IPS-18c (cell line): ENCODE results near the gene CREBL2.
A peak's percentile ranks its signal among the peaks of the same experiment; 100 is the strongest.

Source experiments
- H3K4me3 ChIP-seq: 2 replicates; pipeline ENCODE4 v1.7.0; 2013; ENCODE audit warnings: low read depth, mild to moderate bottlenecking, low read length, moderate library complexity; ENCODE audit not compliant: insufficient read depth
- H3K9me3 ChIP-seq: one replicate; pipeline ENCODE4 v1.6.1; 2013; ENCODE audit warnings: mild to moderate bottlenecking, low read length, moderate library complexity; ENCODE audit not compliant: control insufficient read depth, insufficient read depth

The CREBL2 gene

DNA sequence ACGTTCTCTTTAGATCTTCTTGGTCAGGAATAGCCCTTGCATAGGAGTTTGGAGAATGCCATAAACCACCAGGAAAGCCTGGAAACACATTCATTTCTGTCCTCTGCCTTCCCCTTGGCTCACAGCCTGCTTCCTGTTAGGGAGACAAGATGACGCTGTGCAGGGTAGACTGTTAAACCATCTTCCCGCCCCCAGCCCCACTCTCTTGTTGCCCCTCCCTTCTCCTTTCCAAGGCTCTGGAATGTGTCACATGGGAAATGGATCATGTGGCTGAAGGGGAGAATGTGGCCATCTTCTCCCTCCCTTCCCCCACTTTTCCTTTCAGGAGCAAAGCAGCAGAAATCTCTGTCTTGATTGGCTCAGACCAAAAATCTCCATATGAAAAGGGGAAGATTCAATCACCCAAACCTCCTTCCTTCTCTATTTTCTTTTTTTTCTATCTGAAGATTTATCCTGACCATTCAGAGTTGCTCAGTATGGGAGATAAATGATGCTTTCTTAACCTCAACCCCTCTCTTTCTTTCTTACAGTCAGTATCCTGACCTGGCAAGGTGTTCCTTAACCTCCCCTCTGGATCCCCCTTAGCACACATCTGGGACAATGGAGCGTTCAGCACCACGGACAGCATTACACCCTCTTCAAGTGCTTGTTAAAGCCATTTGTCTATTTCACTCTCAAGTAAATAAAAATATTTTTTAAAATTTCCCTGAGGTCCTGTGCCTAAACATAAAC lies 72.9 kb downstream of the CREBL2 start:
- Histone ChIP-seq H3K9me3 (no peaks in the 10 kb centered on the region), H3K4me3 (peak overlapping the region; percentile 49)

DNA sequence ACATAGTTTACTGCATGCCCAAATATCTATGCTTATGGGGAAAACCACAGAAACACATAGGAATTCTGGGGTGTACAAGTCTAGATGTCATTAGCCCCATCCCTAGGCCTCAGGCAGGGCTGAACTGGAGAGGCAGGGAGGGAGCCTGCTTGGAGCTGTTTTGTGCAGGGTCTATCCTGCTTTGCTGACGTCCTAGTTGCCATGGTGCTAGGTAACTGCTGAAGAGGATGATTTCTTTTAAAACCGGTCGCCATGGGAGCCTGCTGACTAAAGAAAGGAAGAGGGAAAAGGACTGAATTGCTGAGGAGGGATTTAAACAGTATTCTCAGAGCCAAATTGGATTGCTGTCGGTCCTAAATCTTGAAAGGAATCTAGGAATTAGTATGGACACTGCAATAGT lies 73.6 kb downstream of the CREBL2 start:
- H3K9me3 ChIP-seq, result no peaks in the 10 kb centered on the region
- H3K4me3 ChIP-seq, result no peak overlapping the region; the same call in 1 of the 2 replicates

DNA sequence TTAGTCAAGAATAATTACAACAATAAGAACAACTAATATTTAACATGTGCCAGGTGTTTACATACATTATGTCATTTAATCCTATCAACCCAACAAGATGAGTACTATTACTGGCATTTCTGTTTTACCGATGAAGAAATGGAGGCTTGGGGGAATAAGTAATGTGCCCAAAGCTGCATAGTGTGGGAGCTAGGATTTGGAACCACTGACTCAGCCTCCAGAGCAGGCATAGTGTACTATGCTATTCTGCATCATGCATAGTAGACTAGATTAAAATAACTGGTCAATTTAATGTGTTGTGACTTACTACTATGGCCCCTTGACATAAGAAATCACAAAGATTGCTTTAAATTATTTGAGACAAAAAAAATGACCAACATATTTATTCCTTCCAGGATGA lies 74.8 kb downstream of the CREBL2 start:
- Histone ChIP-seq H3K4me3 (no peak overlapping the region), H3K9me3 (no peaks in the 10 kb centered on the region)

DNA sequence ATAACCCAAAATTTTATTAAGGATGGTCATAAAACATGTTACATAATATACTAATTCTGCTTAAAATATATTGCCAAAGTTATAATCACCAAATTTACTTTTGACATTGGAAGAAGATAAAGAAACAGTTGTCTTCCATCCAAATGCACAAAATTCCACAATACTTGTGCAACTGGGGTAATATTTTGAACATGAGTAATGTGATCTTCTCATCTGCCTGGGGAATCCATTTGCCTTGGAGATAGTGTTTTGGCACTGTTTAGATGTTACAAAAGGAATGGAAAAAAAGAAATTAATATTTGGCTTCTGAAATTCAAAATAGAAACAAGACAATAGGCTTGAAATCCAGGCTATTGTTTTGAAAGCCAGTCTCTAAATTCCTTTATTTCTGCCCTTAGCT lies 75.2 kb downstream of the CREBL2 start:
- H3K4me3 ChIP-seq, result no peak overlapping the region
- H3K9me3 ChIP-seq, result no peaks in the 10 kb centered on the region

DNA sequence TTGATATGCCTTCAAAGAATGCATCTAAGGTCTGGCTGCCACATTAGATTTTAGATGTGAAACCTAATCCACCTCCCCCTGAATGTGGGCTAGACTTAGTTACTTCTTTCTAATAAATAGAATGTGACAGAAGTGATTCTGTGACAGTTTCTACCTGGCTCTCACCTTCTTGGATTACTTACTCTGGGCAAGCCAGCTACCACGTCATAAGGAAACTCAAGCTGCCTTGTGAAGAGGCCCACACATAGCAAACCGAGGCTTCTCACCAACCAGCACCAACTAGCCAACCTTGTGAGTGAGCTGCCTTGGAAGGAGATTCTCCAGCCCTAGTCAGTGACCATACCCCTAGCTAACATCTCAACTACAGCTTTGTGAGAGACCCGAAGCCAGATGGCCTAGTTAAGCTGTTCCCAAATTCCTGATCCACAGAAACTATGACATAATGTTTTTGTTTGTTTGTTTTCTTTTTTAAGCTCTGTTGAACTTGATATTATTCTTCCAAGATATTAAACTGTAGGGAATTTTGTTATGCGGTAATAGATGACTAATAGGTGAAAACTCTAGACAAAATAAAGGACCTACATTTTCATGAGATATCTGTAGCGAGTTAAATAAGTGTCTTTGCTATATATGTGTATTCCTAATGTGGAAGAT lies 78.1 kb downstream of the CREBL2 start:
- H3K4me3 ChIP-seq, result no peak overlapping the region
- no peaks in the 10 kb centered on the region for H3K9me3 ChIP-seq

DNA sequence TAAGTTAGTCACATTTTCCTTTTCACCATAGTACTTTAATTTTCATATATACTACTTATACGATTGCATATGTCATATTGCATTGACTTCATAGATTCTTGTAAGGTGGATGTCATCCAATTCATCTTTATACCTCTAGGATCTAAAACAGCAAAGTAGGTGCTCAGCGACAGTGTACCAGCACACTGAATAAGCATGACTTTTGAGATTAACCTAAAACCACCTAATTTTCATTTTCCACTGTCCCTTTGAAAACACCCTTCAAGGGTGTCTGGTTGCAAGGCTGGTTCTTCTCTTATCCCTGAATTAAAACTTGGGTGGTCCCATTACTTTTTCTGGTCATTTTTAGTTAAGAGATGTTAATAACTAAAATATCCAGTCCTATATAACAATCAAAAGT lies 79.9 kb downstream of the CREBL2 start:
- no peaks in the 10 kb centered on the region for H3K9me3 ChIP-seq
- H3K4me3 ChIP-seq, result no peak overlapping the region

DNA sequence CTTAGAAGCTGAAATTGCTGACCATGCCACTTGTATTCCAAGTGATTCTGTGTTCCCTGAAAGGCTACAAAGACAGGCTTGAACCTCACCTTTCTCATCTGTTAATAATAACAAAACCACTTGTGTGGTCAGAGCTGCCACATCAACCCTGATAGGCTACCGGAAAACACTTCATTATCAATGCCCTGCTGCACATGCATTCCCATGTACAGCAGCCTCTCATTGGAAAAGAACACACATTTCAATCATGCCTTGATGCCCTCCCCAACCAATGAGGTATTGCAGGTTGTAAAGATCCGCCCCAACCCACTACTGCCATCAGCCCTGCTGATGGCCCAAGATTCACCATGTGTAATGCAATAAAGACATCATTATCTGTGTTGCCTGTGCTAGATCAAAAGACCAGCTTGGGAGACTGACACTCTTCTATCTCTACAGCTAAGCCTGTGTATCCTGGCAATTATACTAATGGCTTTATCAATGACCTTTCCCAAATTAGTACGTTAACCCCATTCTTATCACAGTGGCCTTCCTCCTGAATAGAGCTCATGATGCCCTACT lies 81.5 kb downstream of the CREBL2 start:
- Histone ChIP-seq H3K4me3 (no peak overlapping the region), H3K9me3 (no peaks in the 10 kb centered on the region)
